Measurements from ENCODE around the gene HOMEZ. TPM values are rescaled to one million over a fixed set of nuclear protein-coding genes. Genes with fewer than 3 reads are reported as not detected.
"Not testable (repeated sequence)": the region's sequence is repeated elsewhere in the genome, so short reads cannot be mapped to it uniquely, and the experiment has no call there.

The HOMEZ gene
- total RNA-seq, 2 donors from 2014 or later: 23.8 to 32.0 TPM

GRCh38 chr14:23277189-23277588 is 8.7 kb downstream of the HOMEZ start:
- H3K9ac ChIP-seq (ENCODE audit: extremely low read depth, low read length, poor library complexity, severe bottlenecking): no peak overlapping the region
- 98 to 100% methylated on average over 3 of the region's 3 CpGs for WGBS, 2 experiments (ENCODE audit: insufficient coverage in 1 of 2, insufficient read length in 1 of 2)
- no peaks in the 10 kb centered on the region for H3K36me3 ChIP-seq (ENCODE audit: control insufficient read depth, insufficient read depth, low read length)
- H3K27me3 ChIP-seq (ENCODE audit: control insufficient read depth, insufficient read depth, low read length, poor library complexity, severe bottlenecking): no peaks in the 10 kb centered on the region
- H3K4me3 ChIP-seq (ENCODE audit: low read length): no peak overlapping the region
- no peak overlapping the region for H3K27ac Mint-ChIP-seq
- H3K4me3 Mint-ChIP-seq: no peak overlapping the region
- peaks cover 18% of the 10 kb centered on the region for H3K4me1 Mint-ChIP-seq
- no peak for DNase-seq
- H3K4me1 ChIP-seq (ENCODE audit: control insufficient read depth, insufficient read depth, low read length): no peaks in the 10 kb centered on the region
- TF ChIP-seq CTCF (conservative IDR thresholded peaks at IDR 0.05): no peak
- peaks cover 32% of the 10 kb centered on the region for H3K36me3 Mint-ChIP-seq (ENCODE audit: low read depth)
- H3K9me3 Mint-ChIP-seq: no peaks in the 10 kb centered on the region
- no peak overlapping the region for H3K27ac ChIP-seq (ENCODE audit: low read depth, low read length)
- H3K9me3 ChIP-seq (ENCODE audit: control insufficient read depth, low read length): no peaks in the 10 kb centered on the region
- H3K27me3 Mint-ChIP-seq (ENCODE audit: insufficient read depth): peaks cover 31% of the 10 kb centered on the region

GRCh38 chr14:23275412-23275811 is 10.5 kb downstream of the HOMEZ start:
- Histone ChIP-seq H3K27me3 (ENCODE audit: control insufficient read depth, insufficient read depth, low read length, poor library complexity, severe bottlenecking) (no peaks in the 10 kb centered on the region), H3K4me1 (ENCODE audit: control insufficient read depth, insufficient read depth, low read length) (no peaks in the 10 kb centered on the region), H3K4me3 (ENCODE audit: low read length) (no peak overlapping the region), H3K27ac (ENCODE audit: low read depth, low read length) (no peak overlapping the region), H3K36me3 (ENCODE audit: control insufficient read depth, insufficient read depth, low read length) (no peaks in the 10 kb centered on the region), H3K9ac (ENCODE audit: extremely low read depth, low read length, poor library complexity, severe bottlenecking) (no peak overlapping the region), H3K9me3 (ENCODE audit: control insufficient read depth, low read length) (no peaks in the 10 kb centered on the region)
- no peaks in the 10 kb centered on the region for H3K9me3 Mint-ChIP-seq
- H3K27ac Mint-ChIP-seq: no peak overlapping the region
- no peak for TF ChIP-seq CTCF (conservative IDR thresholded peaks at IDR 0.05)
- H3K4me3 Mint-ChIP-seq: no peak overlapping the region
- H3K36me3 Mint-ChIP-seq (ENCODE audit: low read depth): peaks cover 30% of the 10 kb centered on the region
- peaks cover 11% of the 10 kb centered on the region for H3K4me1 Mint-ChIP-seq
- peaks cover 44% of the 10 kb centered on the region for H3K27me3 Mint-ChIP-seq (ENCODE audit: insufficient read depth)
- WGBS, 2 experiments (ENCODE audit: insufficient coverage in 1 of 2, insufficient read length in 1 of 2): 93 to 100% methylated on average over 2 of the region's 2 CpGs
- no peak for DNase-seq

- Histone ChIP-seq H3K27ac (ENCODE audit: low read depth, low read length) (no peak overlapping the region), H3K9me3 (ENCODE audit: control insufficient read depth, low read length) (no peaks in the 10 kb centered on the region), H3K27me3 (ENCODE audit: control insufficient read depth, insufficient read depth, low read length, poor library complexity, severe bottlenecking) (peaks cover 4% of the 10 kb centered on the region), H3K36me3 (ENCODE audit: control insufficient read depth, insufficient read depth, low read length) (no peaks in the 10 kb centered on the region), H3K4me1 (ENCODE audit: control insufficient read depth, insufficient read depth, low read length) (no peaks in the 10 kb centered on the region), H3K4me3 (ENCODE audit: low read length) (no peak overlapping the region), H3K9ac (ENCODE audit: extremely low read depth, low read length, poor library complexity, severe bottlenecking) (no peak overlapping the region)
- no peaks in the 10 kb centered on the region for H3K4me1 Mint-ChIP-seq
- peaks cover 67% of the 10 kb centered on the region for H3K27me3 Mint-ChIP-seq (ENCODE audit: insufficient read depth)
- no peak for TF ChIP-seq CTCF (conservative IDR thresholded peaks at IDR 0.05)
- H3K36me3 Mint-ChIP-seq (ENCODE audit: low read depth): no peaks in the 10 kb centered on the region
- no peaks in the 10 kb centered on the region for H3K9me3 Mint-ChIP-seq
- no peak for DNase-seq
- WGBS, 2 experiments (ENCODE audit: insufficient coverage in 1 of 2, insufficient read length in 1 of 2): 94 to 97% methylated on average over 3 to 7 of the region's 7 CpGs
- H3K4me3 Mint-ChIP-seq: no peak overlapping the region
- H3K27ac Mint-ChIP-seq: no peak overlapping the region
Observed at GRCh38 chr14:23269193-23269592, 16.7 kb downstream of the HOMEZ start.

GRCh38 chr14:23260849-23261248 is 25.1 kb downstream of the HOMEZ start:
- H3K9me3 ChIP-seq (ENCODE audit: control insufficient read depth, low read length); H3K36me3 ChIP-seq (ENCODE audit: control insufficient read depth, insufficient read depth, low read length); DNase-seq; H3K9me3 Mint-ChIP-seq; H3K9ac ChIP-seq (ENCODE audit: extremely low read depth, low read length, poor library complexity, severe bottlenecking); H3K4me3 Mint-ChIP-seq; H3K36me3 Mint-ChIP-seq (ENCODE audit: low read depth); H3K27ac ChIP-seq (ENCODE audit: low read depth, low read length); H3K4me1 ChIP-seq (ENCODE audit: control insufficient read depth, insufficient read depth, low read length): not testable (repeated sequence)
- peaks cover 17% of the 10 kb centered on the region for H3K4me1 Mint-ChIP-seq
- peak overlapping the region; percentile 34 for H3K27ac Mint-ChIP-seq
- peaks cover 25% of the 10 kb centered on the region for H3K27me3 Mint-ChIP-seq (ENCODE audit: insufficient read depth)
- Histone ChIP-seq H3K27me3 (ENCODE audit: control insufficient read depth, insufficient read depth, low read length, poor library complexity, severe bottlenecking) (peaks cover 27% of the 10 kb centered on the region), H3K4me3 (ENCODE audit: low read length) (peak overlapping the region; percentile 24)
- 93 to 95% methylated on average over 8 of the region's 8 CpGs for WGBS, 2 experiments (ENCODE audit: insufficient coverage in 1 of 2, insufficient read length in 1 of 2)

Measured in endodermal cell (in vitro differentiated cells).